CD4-positive, alpha-beta T cell treated with Interferon alpha-2 for 1 hour (primary cell): ENCODE measurements around the gene POU2AF2.
"Not testable (repeated sequence)": the region's sequence is repeated elsewhere in the genome, so short reads cannot be mapped to it uniquely, and the experiment has no call there.

Source experiments
- DNase-seq, 2 donors: peaks; one replicate each; pipeline ENCODE4 v3.0.0-alpha.2; 2020 to 2022

Gene POU2AF2

DNA sequence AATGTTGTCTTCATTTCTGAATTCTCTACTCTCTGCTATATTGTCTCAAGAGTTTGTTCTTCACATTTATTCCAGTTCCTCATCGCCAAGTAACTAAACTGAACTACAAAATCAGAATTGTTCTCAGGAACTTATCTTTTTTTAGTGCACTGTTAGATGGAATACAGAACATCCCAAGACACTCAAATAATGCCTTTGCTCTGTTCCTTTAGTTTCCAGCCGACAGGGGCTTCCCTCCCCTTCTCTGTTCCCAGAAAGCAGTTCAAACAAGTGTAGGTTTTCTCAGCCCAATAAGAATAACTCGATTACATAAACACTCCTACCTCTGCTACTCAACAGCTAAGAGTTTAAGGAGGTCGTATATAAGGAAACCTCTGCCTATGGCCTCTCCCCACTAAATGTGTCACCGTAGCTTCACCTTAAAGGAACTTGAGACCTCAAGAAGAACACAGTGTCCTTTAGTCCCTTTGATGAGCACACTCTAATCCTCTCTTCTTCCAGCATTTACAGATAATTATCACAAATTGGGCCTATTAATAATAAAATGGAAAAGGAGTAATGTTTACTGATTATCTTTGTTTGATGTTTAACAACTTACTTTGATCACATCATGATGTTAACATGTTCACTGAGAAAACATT is 59.8 kb downstream of the POU2AF2 start:
- no peak for DNase-seq

- no peak for DNase-seq
Observed at GRCh38 chr11:111305876-111306275, 60.4 kb downstream of the POU2AF2 start.

DNA sequence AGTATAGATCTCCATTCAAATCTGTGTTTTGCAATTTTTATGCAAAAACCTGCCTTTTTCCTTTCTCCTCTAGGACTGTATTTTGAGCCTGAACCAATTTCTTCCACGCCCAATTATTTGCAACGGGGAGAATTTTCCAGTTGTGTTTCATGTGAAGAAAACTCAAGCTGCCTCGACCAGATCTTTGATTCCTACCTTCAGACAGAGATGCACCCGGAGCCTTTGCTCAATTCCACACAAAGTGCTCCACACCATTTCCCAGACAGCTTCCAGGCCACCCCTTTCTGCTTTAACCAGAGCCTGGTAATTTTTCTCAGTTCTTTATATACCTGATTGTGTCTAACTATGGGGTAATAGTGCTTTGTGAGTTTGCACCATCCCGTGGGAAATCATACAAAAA is 60.8 kb downstream of the POU2AF2 start:
- no peak for DNase-seq

DNA sequence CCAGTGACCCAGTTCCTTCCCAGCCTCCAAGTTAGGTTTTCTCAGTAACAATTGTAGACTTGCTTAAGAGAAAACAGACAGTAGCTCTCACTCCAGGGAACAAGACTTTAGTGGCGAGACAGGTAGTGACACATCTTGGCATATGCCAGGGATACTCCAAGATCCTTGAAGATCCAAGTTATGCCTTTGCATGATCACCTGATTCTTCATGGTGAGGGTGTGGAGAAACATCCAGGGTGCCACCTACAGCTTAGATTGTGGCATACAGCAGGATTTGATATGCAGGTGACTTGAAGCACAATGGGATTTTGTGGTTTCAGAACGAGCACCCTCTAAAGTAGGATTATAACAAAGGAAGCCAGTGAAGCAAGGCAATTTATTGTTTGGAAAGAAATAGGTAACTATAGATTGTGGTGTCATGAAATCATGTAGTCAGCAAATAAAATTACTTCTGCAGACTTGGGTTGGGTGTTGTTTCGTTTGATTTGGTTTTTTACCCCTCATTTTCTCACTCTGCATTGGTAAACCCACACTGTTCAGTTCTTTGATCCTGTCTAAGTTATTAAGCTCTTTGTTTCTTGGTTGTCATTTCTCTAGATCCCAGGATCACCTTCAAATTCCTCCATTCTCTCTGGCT is 62.1 kb downstream of the POU2AF2 start:
- DNase-seq: no peak

- DNase-seq: no peak
Observed at GRCh38 chr11:111308140-111308539, 62.6 kb downstream of the POU2AF2 start.

- DNase-seq: no peak
Observed at GRCh38 chr11:111309215-111309915, 63.8 kb downstream of the POU2AF2 start.

- no peak for DNase-seq
Observed at GRCh38 chr11:111310088-111310487, 64.6 kb downstream of the POU2AF2 start.

GRCh38 chr11:111310723-111311122 is 65.2 kb downstream of the POU2AF2 start:
- no peak for DNase-seq

DNA sequence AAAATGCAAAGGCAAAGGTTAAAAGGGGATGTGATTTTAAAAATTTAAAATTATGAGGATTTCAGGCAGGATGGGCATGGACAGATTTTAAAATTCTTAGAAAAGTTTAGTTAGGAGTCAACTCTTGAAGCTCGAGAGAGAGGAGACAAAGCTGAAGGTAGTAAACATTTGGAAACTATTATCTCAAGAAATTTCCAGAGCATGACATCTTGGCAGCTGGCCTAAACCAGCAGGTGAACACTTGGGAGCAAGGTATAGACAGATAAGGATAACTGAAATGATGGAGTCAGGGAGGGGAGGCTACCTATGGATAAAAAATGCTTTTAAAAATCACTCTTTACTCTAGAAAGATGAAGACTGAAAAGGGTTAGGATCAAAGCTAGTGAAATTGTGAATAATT is 66.6 kb downstream of the POU2AF2 start:
- DNase-seq: no peak

- no peak for DNase-seq
Observed at GRCh38 chr11:111319296-111319695, 73.8 kb downstream of the POU2AF2 start.

DNA sequence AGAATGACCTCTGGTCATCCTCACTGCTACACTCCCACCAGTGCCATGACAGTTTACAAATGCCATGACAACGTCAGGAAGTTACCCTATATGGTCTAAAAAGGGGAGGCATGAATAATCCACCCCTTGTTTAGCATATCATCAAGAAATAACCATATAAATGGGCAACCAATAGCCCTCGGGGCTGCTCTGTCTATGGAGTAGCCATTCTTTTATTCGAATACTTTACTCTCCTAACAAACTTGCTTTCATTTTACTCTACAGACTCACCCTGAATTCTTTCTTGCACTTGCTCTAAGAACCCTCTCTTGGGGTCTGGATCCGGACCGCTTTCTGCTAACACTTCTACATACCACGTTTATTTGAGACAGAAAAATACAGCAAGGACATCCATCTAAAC is 74.7 kb downstream of the POU2AF2 start:
- DNase-seq: not testable (repeated sequence)

GRCh38 chr11:111320728-111321568 is 75.4 kb downstream of the POU2AF2 start:
- DNase-seq: no peak

DNA sequence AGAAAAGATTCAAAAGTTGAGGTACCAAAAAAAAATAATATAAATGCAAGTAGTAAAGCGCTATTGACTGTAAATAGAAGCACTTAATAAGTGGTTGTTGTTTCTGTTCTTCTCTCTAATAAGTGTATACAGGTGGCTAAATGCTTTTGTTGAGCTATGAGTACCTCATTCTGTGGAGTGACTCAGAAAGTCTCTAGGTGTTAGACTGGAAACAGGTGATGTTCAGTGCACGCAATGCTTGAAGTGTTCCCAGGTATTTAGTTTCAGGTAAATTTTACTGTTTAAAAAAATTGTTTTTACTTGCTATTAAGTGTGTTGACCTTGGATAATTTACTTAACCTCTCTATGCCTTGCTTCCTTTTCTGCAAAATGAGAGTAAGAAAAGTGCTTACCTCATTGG is 77.0 kb downstream of the POU2AF2 start:
- no peak for DNase-seq

DNA sequence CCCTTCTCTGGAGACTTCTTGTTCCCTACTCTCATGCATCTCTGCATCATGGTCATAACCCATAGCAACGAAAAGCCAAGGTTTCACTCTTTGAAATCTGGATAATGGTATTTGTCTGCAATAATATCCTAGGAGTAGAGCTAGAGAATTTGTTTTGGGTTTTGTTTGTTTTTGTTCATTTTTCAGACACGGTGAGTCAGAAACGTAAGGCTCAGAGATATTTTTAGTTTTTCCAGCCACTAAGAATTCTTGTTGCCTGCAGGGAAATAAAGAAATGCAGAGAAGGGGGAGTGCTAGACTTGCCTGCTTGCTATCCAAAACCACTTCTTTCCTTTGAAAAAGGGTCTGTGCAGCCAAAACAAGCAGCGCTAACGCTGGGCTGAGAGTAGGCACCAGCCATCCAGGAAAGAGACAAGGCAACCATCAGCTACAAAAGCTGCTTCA is 78.8 kb downstream of the POU2AF2 start:
- DNase-seq: no peak

GRCh38 chr11:111325259-111325658 is 79.7 kb downstream of the POU2AF2 start:
- DNase-seq: no peak

DNA sequence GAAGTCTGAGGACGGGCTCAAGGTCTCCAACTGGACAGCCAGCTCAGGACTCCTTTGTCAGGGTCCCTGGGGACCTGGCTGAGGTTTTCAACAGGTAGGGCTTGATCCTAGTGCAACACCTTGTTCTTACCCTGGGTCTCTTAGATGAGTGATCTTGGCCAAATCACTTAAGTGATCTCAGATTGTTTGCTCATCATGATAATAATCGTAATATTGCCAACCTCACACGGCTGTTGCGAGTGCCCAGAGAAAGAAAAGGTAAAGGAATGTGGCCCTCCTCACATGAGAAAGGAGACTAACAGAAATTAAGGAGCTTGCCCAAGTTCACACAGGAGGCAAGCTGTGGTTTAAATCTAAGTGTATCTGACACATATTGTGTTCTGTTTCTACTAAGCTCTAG is 81.3 kb downstream of the POU2AF2 start:
- DNase-seq: no peak

- DNase-seq: no peak
Observed at GRCh38 chr11:111327908-111328624, 82.5 kb downstream of the POU2AF2 start.

- DNase-seq: no peak
Observed at GRCh38 chr11:111329306-111330204, 84.0 kb downstream of the POU2AF2 start.

DNA sequence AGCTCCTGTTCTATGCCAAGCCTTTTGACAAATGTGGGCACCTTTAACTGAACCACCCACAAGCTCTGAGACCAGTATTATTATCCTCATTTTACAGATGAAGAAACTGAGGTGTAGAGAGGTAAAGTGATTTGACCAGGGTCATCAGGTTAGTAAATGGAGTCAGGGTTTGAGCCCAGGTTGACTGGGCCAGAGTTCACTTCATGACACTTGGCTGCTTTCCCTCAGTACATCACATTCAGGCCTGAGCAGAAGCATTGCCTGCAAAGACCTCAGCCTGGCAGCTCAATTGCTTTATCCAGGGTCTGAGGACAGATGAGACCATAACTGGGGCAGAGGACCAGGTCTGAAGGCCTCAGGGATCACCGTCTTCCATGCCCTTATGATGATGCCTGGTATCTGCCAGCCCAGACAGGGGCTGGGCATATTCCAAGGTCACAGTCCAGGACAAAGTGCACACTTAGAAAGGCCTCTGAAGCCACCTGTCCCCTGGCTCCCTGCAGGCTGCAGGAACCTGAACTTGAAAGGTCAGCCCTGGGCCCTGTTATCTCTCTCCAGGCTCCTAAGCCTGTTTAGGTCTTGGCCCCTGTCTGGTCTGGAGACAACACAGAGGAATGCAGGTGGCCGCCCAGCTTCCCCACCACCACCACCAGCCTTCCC is 84.8 kb downstream of the POU2AF2 start:
- no peak for DNase-seq

DNA sequence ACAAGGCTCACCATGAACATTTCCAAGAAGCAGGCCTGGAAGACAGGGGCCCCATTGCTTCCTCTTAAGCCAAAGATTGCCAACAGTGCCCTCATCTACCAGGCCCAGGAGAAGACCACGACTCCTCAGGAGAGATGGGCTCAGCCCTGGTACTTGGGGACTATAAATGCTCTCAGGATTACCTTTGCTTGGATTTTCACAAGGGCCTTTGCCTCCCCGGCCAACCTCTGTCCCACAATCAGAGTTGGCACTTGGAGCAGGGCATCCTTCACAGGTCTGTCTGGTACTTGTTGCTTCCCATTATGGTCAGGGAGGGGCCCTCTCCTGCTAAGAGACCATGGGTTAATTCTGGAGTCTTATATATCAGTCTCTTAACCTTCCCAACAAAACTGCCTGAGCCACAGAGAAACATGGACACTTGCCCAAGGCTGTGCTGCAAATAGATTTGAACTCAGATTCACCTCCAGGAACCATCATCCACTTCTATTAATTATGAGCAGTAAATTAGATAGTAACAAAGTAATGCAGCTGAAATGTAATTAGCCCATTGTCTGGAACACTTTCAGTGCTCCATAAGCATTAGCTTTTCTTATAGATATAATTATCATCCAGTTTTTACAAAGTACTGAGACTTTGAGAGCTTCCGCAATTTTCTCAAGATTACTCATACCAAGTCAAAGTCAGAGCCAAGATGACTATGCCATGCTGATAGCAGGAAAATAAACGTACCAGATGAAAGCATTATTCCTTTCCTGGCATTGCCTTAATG is 86.4 kb downstream of the POU2AF2 start:
- no peak for DNase-seq
